Measurements from ENCODE around the gene GKN2. TPM values are rescaled to one million over a fixed set of nuclear protein-coding genes. Genes with fewer than 3 reads are reported as not detected.

Gene GKN2
- total RNA-seq, 1 donor from 2014 or later: not detected

- Mint-ChIP-seq H3K4me1 (no peaks in the 10 kb centered on the region), H3K27me3 (ENCODE audit: low read depth) (peaks cover 23% of the 10 kb centered on the region), H3K4me3 (no peak overlapping the region), H3K36me3 (no peaks in the 10 kb centered on the region), H3K27ac (no peak overlapping the region), H3K9me3 (no peaks in the 10 kb centered on the region)
- TF ChIP-seq CTCF (IDR thresholded peaks at IDR 0.05; ENCODE audit: unreplicated experiment): no peak
- no peak for DNase-seq (ENCODE audit: low spot score in 2 of 2, unreplicated experiment in 2 of 2)
Measured at GRCh38 chr2:68978098-68978497, 25.4 kb upstream of the GKN2 start.

- no peaks in the 10 kb centered on the region for H3K36me3 Mint-ChIP-seq
- H3K9me3 Mint-ChIP-seq: no peaks in the 10 kb centered on the region
- no peak overlapping the region for H3K4me3 Mint-ChIP-seq
- no peaks in the 10 kb centered on the region for H3K4me1 Mint-ChIP-seq
- H3K27ac Mint-ChIP-seq: no peak overlapping the region
- no peak for TF ChIP-seq CTCF (IDR thresholded peaks at IDR 0.05; ENCODE audit: unreplicated experiment)
- H3K27me3 Mint-ChIP-seq (ENCODE audit: low read depth): peaks cover 23% of the 10 kb centered on the region
- DNase-seq (ENCODE audit: low spot score in 2 of 2, unreplicated experiment in 2 of 2): no peak
Measured at GRCh38 chr2:68977453-68977852, 24.8 kb upstream of the GKN2 start.

- H3K4me3 Mint-ChIP-seq: no peak overlapping the region
- H3K36me3 Mint-ChIP-seq: no peaks in the 10 kb centered on the region
- H3K27ac Mint-ChIP-seq: no peak overlapping the region
- H3K9me3 Mint-ChIP-seq: no peaks in the 10 kb centered on the region
- H3K4me1 Mint-ChIP-seq: no peaks in the 10 kb centered on the region
- TF ChIP-seq CTCF (IDR thresholded peaks at IDR 0.05; ENCODE audit: unreplicated experiment): no peak
- no peak for DNase-seq (ENCODE audit: low spot score in 2 of 2, unreplicated experiment in 2 of 2)
- H3K27me3 Mint-ChIP-seq (ENCODE audit: low read depth): peaks cover 21% of the 10 kb centered on the region
Measured at GRCh38 chr2:68975844-68976243, 23.2 kb upstream of the GKN2 start.

GRCh38 chr2:68974946-68975665 is 22.4 kb upstream of the GKN2 start:
- H3K27me3 Mint-ChIP-seq (ENCODE audit: low read depth): peaks cover 18% of the 10 kb centered on the region
- TF ChIP-seq CTCF (IDR thresholded peaks at IDR 0.05; ENCODE audit: unreplicated experiment): no peak
- no peak overlapping the region for H3K27ac Mint-ChIP-seq
- DNase-seq (ENCODE audit: low spot score in 2 of 2, unreplicated experiment in 2 of 2): no peak
- no peaks in the 10 kb centered on the region for H3K9me3 Mint-ChIP-seq
- no peaks in the 10 kb centered on the region for H3K36me3 Mint-ChIP-seq
- H3K4me1 Mint-ChIP-seq: no peaks in the 10 kb centered on the region
- no peak overlapping the region for H3K4me3 Mint-ChIP-seq

- no peak for DNase-seq (ENCODE audit: low spot score in 2 of 2, unreplicated experiment in 2 of 2)
- H3K36me3 Mint-ChIP-seq: no peaks in the 10 kb centered on the region
- no peaks in the 10 kb centered on the region for H3K9me3 Mint-ChIP-seq
- TF ChIP-seq CTCF (IDR thresholded peaks at IDR 0.05; ENCODE audit: unreplicated experiment): no peak
- no peak within 1 kb of the TSS for H3K4me3 Mint-ChIP-seq
- H3K27me3 Mint-ChIP-seq (ENCODE audit: low read depth): peaks cover 11% of the 10 kb centered on the region
- H3K27ac Mint-ChIP-seq: no peak within 1 kb of the TSS
- no peaks in the 10 kb centered on the region for H3K4me1 Mint-ChIP-seq
Measured at GRCh38 chr2:68974251-68974650, 21.6 kb upstream of the GKN2 start, which contains the start of gene GKN1. Gene GKN1 (plus strand): TSS chr2:68974636. CDS start chr2:68974678, 42 bp downstream.

Data from mesothelial cell of epicardium (in vitro differentiated cells).